Measurements from ENCODE around the gene MEP1A.

GRCh38 chr6:46746696-46747095 lies 46.5 kb upstream of the MEP1A start, which contains the start of gene ANKRD66:
- TF ChIP-seq SREBF2 (IDR thresholded peaks at IDR 0.05) (no peak), POLR2A (IDR thresholded peaks at IDR 0.05; ENCODE audit: low read length) (no peak), JUNB (IDR thresholded peaks at IDR 0.05) (no peak), REST (IDR thresholded peaks at IDR 0.05) (no peak)

Data from A549 (cell line).